ENCODE measurements around the gene NDRG2.

The NDRG2 gene

GRCh38 chr14:21053184-21054122, 28.6 kb upstream of the NDRG2 start:
- no peak overlapping the region for H3K4me3 ChIP-seq (ENCODE audit: low read depth, low read length)
- no peak overlapping the region for H3K4me2 ChIP-seq (ENCODE audit: low read length)
- H2AFZ ChIP-seq: peak overlapping the region; percentile 36
- H3K79me2 ChIP-seq: no peaks in the 10 kb centered on the region
- no peaks in the 10 kb centered on the region for H3K27me3 ChIP-seq (ENCODE audit: control insufficient read depth, insufficient read depth, low read length)
- no peaks in the 10 kb centered on the region for H3K9me3 ChIP-seq (ENCODE audit: control insufficient read depth, low read length)
- H3K4me1 ChIP-seq: peaks cover 28% of the 10 kb centered on the region
- peak overlapping the region; percentile 40 for H3K27ac ChIP-seq
- no peaks in the 10 kb centered on the region for H3K36me3 ChIP-seq (ENCODE audit: control insufficient read depth, insufficient read depth, low read length)
- no peak for TF ChIP-seq CTCF (IDR thresholded peaks at IDR 0.05)
- H3K9ac ChIP-seq: no peak overlapping the region

GRCh38 chr14:21050597-21050996, 25.7 kb upstream of the NDRG2 start:
- Histone ChIP-seq H2AFZ (peak overlapping the region; percentile 17), H3K79me2 (no peaks in the 10 kb centered on the region), H3K4me1 (peaks cover 47% of the 10 kb centered on the region), H3K27ac (no peak overlapping the region), H3K36me3 (ENCODE audit: control insufficient read depth, insufficient read depth, low read length) (no peaks in the 10 kb centered on the region), H3K4me3 (ENCODE audit: low read depth, low read length) (no peak overlapping the region), H3K4me2 (ENCODE audit: low read length) (no peak overlapping the region), H3K9ac (no peak overlapping the region), H3K9me3 (ENCODE audit: control insufficient read depth, low read length) (no peaks in the 10 kb centered on the region), H3K27me3 (ENCODE audit: control insufficient read depth, insufficient read depth, low read length) (no peaks in the 10 kb centered on the region)
- no peak for TF ChIP-seq CTCF (IDR thresholded peaks at IDR 0.05)

- Histone ChIP-seq H3K4me3 (ENCODE audit: low read depth, low read length) (no peak overlapping the region), H3K27me3 (ENCODE audit: control insufficient read depth, insufficient read depth, low read length) (no peaks in the 10 kb centered on the region), H3K36me3 (ENCODE audit: control insufficient read depth, insufficient read depth, low read length) (no peaks in the 10 kb centered on the region)
These were observed 24.4 kb upstream of the NDRG2 start for GRCh38 chr14:21049271-21049673.

GRCh38 chr14:21048638-21049037, 23.8 kb upstream of the NDRG2 start:
- Histone ChIP-seq H2AFZ (peak overlapping the region; percentile 57), H3K9ac (no peak overlapping the region), H3K27me3 (ENCODE audit: control insufficient read depth, insufficient read depth, low read length) (no peaks in the 10 kb centered on the region), H3K4me1 (peaks cover 60% of the 10 kb centered on the region), H3K9me3 (ENCODE audit: control insufficient read depth, low read length) (no peaks in the 10 kb centered on the region), H3K36me3 (ENCODE audit: control insufficient read depth, insufficient read depth, low read length) (no peaks in the 10 kb centered on the region), H3K4me2 (ENCODE audit: low read length) (no peak overlapping the region), H3K79me2 (no peaks in the 10 kb centered on the region), H3K4me3 (ENCODE audit: low read depth, low read length) (no peak overlapping the region), H3K27ac (peak overlapping the region; percentile 55)
- no peak for TF ChIP-seq CTCF (IDR thresholded peaks at IDR 0.05)

More at GRCh38 chr14:21049271-21049673, 24.4 kb upstream of the NDRG2 start:
- no peak overlapping the region for H3K4me2 ChIP-seq (ENCODE audit: low read length)
- no peaks in the 10 kb centered on the region for H3K79me2 ChIP-seq
- no peak overlapping the region for H3K9ac ChIP-seq
- H3K27ac ChIP-seq: no peak overlapping the region
- H2AFZ ChIP-seq: no peak overlapping the region
- no peaks in the 10 kb centered on the region for H3K9me3 ChIP-seq (ENCODE audit: control insufficient read depth, low read length)
- H3K4me1 ChIP-seq: peaks cover 60% of the 10 kb centered on the region
- no peak for TF ChIP-seq CTCF (IDR thresholded peaks at IDR 0.05)

All from parathyroid adenoma (tissue), 2 donors.